HepG2 (cell line): Measurements from ENCODE around the gene RBPJ. TPM values are rescaled to one million over a fixed set of nuclear protein-coding genes. Genes with fewer than 3 reads are reported as not detected.

Experiments
- MYNN ChIP-seq: sonication (generic); formaldehyde crosslinking; IDR thresholded peaks from 2 replicates; pipeline ENCODE4 v1.4.0; 2020; ENCODE audit warnings: mild to moderate bottlenecking, low read depth, missing genetic modification reagents
- TOPORS ChIP-seq: sonication (generic); formaldehyde crosslinking; IDR thresholded peaks from 2 replicates; pipeline ENCODE4 v1.8.0; 2023; ENCODE audit warnings: mild to moderate bottlenecking, missing genetic modification reagents
- ZNF350 ChIP-seq: sonication (generic); formaldehyde crosslinking; IDR thresholded peaks from 2 replicates; pipeline ENCODE4 v1.4.0; 2020; ENCODE audit warnings: mild to moderate bottlenecking, low read depth, missing genetic modification reagents, borderline replicate concordance
- ZNF598 ChIP-seq: sonication (generic); formaldehyde crosslinking; IDR thresholded peaks from 2 replicates; pipeline ENCODE4 v1.5.1; 2020; ENCODE audit warnings: mild to moderate bottlenecking, missing genetic modification reagents, borderline replicate concordance
- polyA plus RNA-seq, 8 experiments: library from polyadenylated mRNA; depleted of rRNA in 3 of 8; stranded (reverse) in 7 of 8; unstranded in 1 of 8; fragments of >200 nt; fragmentation: Illumina TruSeq in 4 of 8; extraction: Trizol in 4 of 8; gene quantifications; 2 replicates each; pipeline versions ENCODE4 v1.2.1 to v1.2.3, GENCODE V29; 2011 to 2016; ENCODE audit warnings: low read depth in 4 of 8, missing spikeins in 1 of 8, mixed read lengths in 1 of 8; ENCODE audit not compliant: insufficient read depth in 1 of 8
- total RNA-seq, 5 experiments: library from RNA; depleted of rRNA; stranded (reverse); fragments of >200 nt; fragmentation: Illumina TruSeq; extraction: Trizol; gene quantifications; 2 replicates each; pipeline ENCODE4 v1.2.3, GENCODE V29; 2016; ENCODE audit warnings: low read depth in 1 of 5
- TF ChIP-seq, protein P1 (sequence below): sonication (generic); formaldehyde crosslinking; IDR thresholded peaks from 2 replicates; pipeline ENCODE4 v1.4.0; 2020; ENCODE audit warnings: missing genetic modification reagents
- TF ChIP-seq, protein P2 (sequence below): sonication (generic); formaldehyde crosslinking; IDR thresholded peaks from 2 replicates; pipeline ENCODE4 v1.4.0; 2020; ENCODE audit warnings: missing genetic modification reagents; ENCODE audit errors: not compliant biosample characterization
- TF ChIP-seq, protein P3 (sequence below): sonication (generic); formaldehyde crosslinking; IDR thresholded peaks from 2 replicates; pipeline ENCODE4 v1.8.1; 2023; ENCODE audit warnings: mild to moderate bottlenecking, missing genetic modification reagents
- TF ChIP-seq, protein P4 (sequence below): sonication (generic); formaldehyde crosslinking; IDR thresholded peaks from 2 replicates; pipeline ENCODE4 v1.8.1; 2023; ENCODE audit warnings: mild to moderate bottlenecking, moderate library complexity, missing genetic modification reagents
- TF ChIP-seq, protein P5 (sequence below): sonication (generic); formaldehyde crosslinking; IDR thresholded peaks from 2 replicates; pipeline ENCODE4 v1.4.0; 2020; ENCODE audit warnings: missing genetic modification reagents, borderline replicate concordance

The RBPJ gene
- total and polyA plus RNA-seq, 2 of the 13 experiments (the other 11 are each of a cell fraction or from before 2014, with no cell fraction given) = 25.9 to 33.2 TPM

DNA sequence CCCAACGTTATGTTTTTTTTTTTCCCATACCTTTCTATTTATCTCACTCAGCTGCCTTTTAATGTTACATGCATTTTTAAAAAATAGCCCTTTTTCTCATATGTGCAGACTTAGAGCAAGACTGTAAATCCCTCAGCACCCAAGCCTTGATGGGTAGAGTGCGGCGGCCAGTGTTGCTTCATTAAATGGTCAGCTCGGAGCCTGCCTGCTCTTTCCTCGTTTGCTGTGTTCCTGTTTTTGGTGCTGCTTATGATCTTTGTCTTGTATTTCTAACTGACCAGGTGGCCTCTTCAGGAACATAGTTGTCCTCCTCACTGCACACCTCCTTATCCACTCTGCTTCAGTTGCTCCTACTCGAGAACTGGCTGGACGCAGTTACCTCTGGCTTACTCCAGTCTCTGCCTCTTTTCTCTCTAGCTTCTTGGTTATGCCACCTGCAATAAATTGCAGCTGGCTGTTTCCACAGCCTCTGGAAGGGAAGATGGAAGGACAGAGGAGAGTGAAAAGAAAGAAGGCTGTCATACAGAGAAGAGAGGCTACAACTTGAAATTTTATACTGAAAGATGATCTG lies 10.7 kb downstream of the RBPJ start (continued):
- no peak for TF ChIP-seq ZNF350 (CRISPR knock-in tag)
- TF ChIP-seq TOPORS (CRISPR knock-in tag) = no peak
- TF ChIP-seq, protein P1, sequence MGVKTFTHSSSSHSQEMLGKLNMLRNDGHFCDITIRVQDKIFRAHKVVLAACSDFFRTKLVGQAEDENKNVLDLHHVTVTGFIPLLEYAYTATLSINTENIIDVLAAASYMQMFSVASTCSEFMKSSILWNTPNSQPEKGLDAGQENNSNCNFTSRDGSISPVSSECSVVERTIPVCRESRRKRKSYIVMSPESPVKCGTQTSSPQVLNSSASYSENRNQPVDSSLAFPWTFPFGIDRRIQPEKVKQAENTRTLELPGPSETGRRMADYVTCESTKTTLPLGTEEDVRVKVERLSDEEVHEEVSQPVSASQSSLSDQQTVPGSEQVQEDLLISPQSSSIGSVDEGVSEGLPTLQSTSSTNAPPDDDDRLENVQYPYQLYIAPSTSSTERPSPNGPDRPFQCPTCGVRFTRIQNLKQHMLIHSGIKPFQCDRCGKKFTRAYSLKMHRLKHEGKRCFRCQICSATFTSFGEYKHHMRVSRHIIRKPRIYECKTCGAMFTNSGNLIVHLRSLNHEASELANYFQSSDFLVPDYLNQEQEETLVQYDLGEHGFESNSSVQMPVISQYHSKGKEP (CRISPR knock-in tag) = no peak
- TF ChIP-seq MYNN = no peak
- TF ChIP-seq ZNF598 = no peak
- TF ChIP-seq, protein P2, sequence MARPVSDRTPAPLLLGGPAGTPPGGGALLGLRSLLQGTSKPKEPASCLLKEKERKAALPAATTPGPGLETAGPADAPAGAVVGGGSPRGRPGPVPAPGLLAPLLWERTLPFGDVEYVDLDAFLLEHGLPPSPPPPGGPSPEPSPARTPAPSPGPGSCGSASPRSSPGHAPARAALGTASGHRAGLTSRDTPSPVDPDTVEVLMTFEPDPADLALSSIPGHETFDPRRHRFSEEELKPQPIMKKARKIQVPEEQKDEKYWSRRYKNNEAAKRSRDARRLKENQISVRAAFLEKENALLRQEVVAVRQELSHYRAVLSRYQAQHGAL (CRISPR knock-in tag) = no peak
- TF ChIP-seq, protein P3, sequence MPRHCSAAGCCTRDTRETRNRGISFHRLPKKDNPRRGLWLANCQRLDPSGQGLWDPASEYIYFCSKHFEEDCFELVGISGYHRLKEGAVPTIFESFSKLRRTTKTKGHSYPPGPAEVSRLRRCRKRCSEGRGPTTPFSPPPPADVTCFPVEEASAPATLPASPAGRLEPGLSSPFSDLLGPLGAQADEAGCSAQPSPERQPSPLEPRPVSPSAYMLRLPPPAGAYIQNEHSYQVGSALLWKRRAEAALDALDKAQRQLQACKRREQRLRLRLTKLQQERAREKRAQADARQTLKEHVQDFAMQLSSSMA (CRISPR knock-in tag) = no peak
- TF ChIP-seq, protein P4, sequence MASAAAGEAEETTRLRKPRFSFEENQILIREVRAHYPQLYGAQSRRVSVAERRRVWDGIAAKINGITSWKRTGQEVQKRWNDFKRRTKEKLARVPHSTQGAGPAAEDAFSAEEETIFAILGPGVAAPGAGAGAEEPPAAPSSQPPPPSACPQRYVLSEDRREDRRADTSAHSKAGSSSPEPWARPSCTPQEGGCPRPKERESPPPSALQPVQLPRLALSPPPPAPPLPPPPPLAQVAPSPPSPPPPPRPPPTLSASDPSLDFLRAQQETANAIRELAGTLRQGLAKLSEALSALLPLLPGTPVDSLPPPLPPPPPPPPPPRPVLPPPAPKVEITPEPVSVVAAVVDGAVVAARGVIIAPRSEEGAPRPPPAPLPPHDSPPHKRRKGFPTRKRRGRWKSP (CRISPR knock-in tag) = no peak
- TF ChIP-seq, protein P5, sequence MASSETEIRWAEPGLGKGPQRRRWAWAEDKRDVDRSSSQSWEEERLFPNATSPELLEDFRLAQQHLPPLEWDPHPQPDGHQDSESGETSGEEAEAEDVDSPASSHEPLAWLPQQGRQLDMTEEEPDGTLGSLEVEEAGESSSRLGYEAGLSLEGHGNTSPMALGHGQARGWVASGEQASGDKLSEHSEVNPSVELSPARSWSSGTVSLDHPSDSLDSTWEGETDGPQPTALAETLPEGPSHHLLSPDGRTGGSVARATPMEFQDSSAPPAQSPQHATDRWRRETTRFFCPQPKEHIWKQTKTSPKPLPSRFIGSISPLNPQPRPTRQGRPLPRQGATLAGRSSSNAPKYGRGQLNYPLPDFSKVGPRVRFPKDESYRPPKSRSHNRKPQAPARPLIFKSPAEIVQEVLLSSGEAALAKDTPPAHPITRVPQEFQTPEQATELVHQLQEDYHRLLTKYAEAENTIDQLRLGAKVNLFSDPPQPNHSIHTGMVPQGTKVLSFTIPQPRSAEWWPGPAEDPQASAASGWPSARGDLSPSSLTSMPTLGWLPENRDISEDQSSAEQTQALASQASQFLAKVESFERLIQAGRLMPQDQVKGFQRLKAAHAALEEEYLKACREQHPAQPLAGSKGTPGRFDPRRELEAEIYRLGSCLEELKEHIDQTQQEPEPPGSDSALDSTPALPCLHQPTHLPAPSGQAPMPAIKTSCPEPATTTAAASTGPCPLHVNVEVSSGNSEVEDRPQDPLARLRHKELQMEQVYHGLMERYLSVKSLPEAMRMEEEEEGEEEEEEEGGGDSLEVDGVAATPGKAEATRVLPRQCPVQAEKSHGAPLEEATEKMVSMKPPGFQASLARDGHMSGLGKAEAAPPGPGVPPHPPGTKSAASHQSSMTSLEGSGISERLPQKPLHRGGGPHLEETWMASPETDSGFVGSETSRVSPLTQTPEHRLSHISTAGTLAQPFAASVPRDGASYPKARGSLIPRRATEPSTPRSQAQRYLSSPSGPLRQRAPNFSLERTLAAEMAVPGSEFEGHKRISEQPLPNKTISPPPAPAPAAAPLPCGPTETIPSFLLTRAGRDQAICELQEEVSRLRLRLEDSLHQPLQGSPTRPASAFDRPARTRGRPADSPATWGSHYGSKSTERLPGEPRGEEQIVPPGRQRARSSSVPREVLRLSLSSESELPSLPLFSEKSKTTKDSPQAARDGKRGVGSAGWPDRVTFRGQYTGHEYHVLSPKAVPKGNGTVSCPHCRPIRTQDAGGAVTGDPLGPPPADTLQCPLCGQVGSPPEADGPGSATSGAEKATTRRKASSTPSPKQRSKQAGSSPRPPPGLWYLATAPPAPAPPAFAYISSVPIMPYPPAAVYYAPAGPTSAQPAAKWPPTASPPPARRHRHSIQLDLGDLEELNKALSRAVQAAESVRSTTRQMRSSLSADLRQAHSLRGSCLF (CRISPR knock-in tag) = no peak
